ENCODE measurements around the gene DGLUCY.
A peak's percentile ranks its signal among the peaks of the same experiment; 100 is the strongest.
"Not testable (repeated sequence)": the region's sequence is repeated elsewhere in the genome, so short reads cannot be mapped to it uniquely, and the experiment has no call there.

Gene DGLUCY

GRCh38 chr14:91207008-91207407, 93.1 kb downstream of the DGLUCY start:
- DNase-seq: no peak

GRCh38 chr14:91211017-91211416, 97.1 kb downstream of the DGLUCY start:
- no peak for DNase-seq

GRCh38 chr14:91214306-91214705, 100.4 kb downstream of the DGLUCY start:
- DNase-seq: no peak

- DNase-seq: no peak
Measured at GRCh38 chr14:91215381-91215780, 101.5 kb downstream of the DGLUCY start.

GRCh38 chr14:91216731-91217226, 102.9 kb downstream of the DGLUCY start:
- no peak for DNase-seq

- DNase-seq: no peak
Measured at GRCh38 chr14:91218014-91218413, 104.1 kb downstream of the DGLUCY start.

GRCh38 chr14:91219517-91220389, 105.9 kb downstream of the DGLUCY start:
- DNase-seq: no peak

GRCh38 chr14:91220581-91221000, 106.7 kb downstream of the DGLUCY start:
- peak in 7 of 14 donors; percentile 8 to 78 (median 34) for DNase-seq

GRCh38 chr14:91221270-91221669, 107.4 kb downstream of the DGLUCY start:
- no peak for DNase-seq

- DNase-seq: no peak
Measured at GRCh38 chr14:91223028-91223783, 109.3 kb downstream of the DGLUCY start.

- no peak for DNase-seq
Measured at GRCh38 chr14:91225025-91225424, 111.2 kb downstream of the DGLUCY start.

GRCh38 chr14:91226360-91226759, 112.5 kb downstream of the DGLUCY start:
- DNase-seq: not testable (repeated sequence)

GRCh38 chr14:91227183-91227628, 113.3 kb downstream of the DGLUCY start:
- DNase-seq: no peak

GRCh38 chr14:91228112-91229004, 114.5 kb downstream of the DGLUCY start:
- no peak for DNase-seq

GRCh38 chr14:91229005-91229382, 115.1 kb downstream of the DGLUCY start:
- DNase-seq: no peak

- DNase-seq: no peak
Measured at GRCh38 chr14:91229743-91230200, 115.9 kb downstream of the DGLUCY start.

- peak in 1 of 14 donors; percentile 45 for DNase-seq
Measured at GRCh38 chr14:91230397-91231035, 116.6 kb downstream of the DGLUCY start.

- no peak for DNase-seq
Measured at GRCh38 chr14:91231446-91231845, 117.6 kb downstream of the DGLUCY start.

- no peak for DNase-seq
Measured at GRCh38 chr14:91232052-91232451, 118.2 kb downstream of the DGLUCY start.

GRCh38 chr14:91232603-91233002, 118.7 kb downstream of the DGLUCY start:
- DNase-seq: no peak

GRCh38 chr14:91233936-91234790, 120.3 kb downstream of the DGLUCY start:
- no peak for DNase-seq
